Renal cortex interstitium (tissue), 15 donors: Measurements from ENCODE around the gene NDUFA9. TPM values are rescaled to one million over a fixed set of nuclear protein-coding genes. Genes with fewer than 3 reads are reported as not detected.

ENCODE experiments used
- DNase-seq, 11 donors: peaks; one replicate each; pipeline ENCODE4 v3.0.0-alpha.2; 2013; ENCODE audit warnings: low read depth in 9 of 11, low spot score in 4 of 11; ENCODE audit errors: extremely low read depth in 1 of 11
- long read RNA-seq, 16 experiments: transcript quantifications; one replicate each; lab custom pipeline, GENCODE V29; 2026
- polyA plus RNA-seq, 3 donors: library from polyadenylated mRNA; unstranded; fragments of 120-200 nt; gene quantifications; one replicate each; pipeline ENCODE4 v1.2.1, GENCODE V29; 2013; ENCODE audit not compliant: insufficient read length in 3 of 3

The NDUFA9 gene
- 100 to 1,000 TPM; 113 to 124 (median 118) TPM for polyA plus RNA-seq
- long read RNA-seq, donor 1, full-length matches to known transcripts, result 26 of 26 reads
- long read RNA-seq, donor 1, partial matches to known transcripts, result 0 of 26 reads
- long read RNA-seq, donor 1, other reads (novel, unspliced or antisense), result 0 of 26 reads
- long read RNA-seq, donor 2, full-length matches to known transcripts, result 25 of 25 reads
- long read RNA-seq, donor 2, partial matches to known transcripts, result 0 of 25 reads
- long read RNA-seq, donor 2, other reads (novel, unspliced or antisense), result 0 of 25 reads
- long read RNA-seq, donor 3, full-length matches to known transcripts, result 57 of 68 reads
- long read RNA-seq, donor 3, partial matches to known transcripts, result 11 of 68 reads
- long read RNA-seq, donor 3, other reads (novel, unspliced or antisense), result 0 of 68 reads
- long read RNA-seq, donor 4, full-length matches to known transcripts, result 34 of 40 reads
- long read RNA-seq, donor 4, partial matches to known transcripts, result 6 of 40 reads
- long read RNA-seq, donor 4, other reads (novel, unspliced or antisense), result 0 of 40 reads
- long read RNA-seq, donor 5, result 0 reads
- long read RNA-seq, donor 6, full-length matches to known transcripts, result 34 of 41 reads
- long read RNA-seq, donor 6, partial matches to known transcripts, result 7 of 41 reads
- long read RNA-seq, donor 6, other reads (novel, unspliced or antisense), result 0 of 41 reads
- long read RNA-seq, donor 7, full-length matches to known transcripts, result 51 of 64 reads
- long read RNA-seq, donor 7, partial matches to known transcripts, result 13 of 64 reads
- long read RNA-seq, donor 7, other reads (novel, unspliced or antisense), result 0 of 64 reads
- long read RNA-seq, donor 8, full-length matches to known transcripts, result 62 of 71 reads
- long read RNA-seq, donor 8, partial matches to known transcripts, result 9 of 71 reads
- long read RNA-seq, donor 8, other reads (novel, unspliced or antisense), result 0 of 71 reads
- long read RNA-seq, donor 9, full-length matches to known transcripts, result 25 of 40 reads
- long read RNA-seq, donor 9, partial matches to known transcripts, result 15 of 40 reads
- long read RNA-seq, donor 9, other reads (novel, unspliced or antisense), result 0 of 40 reads
- long read RNA-seq, donor 10, full-length matches to known transcripts, result 41 of 48 reads
- long read RNA-seq, donor 10, partial matches to known transcripts, result 7 of 48 reads
- long read RNA-seq, donor 10, other reads (novel, unspliced or antisense), result 0 of 48 reads
- long read RNA-seq, donor 11, full-length matches to known transcripts, result 39 of 57 reads
- long read RNA-seq, donor 11, partial matches to known transcripts, result 18 of 57 reads
- long read RNA-seq, donor 11, other reads (novel, unspliced or antisense), result 0 of 57 reads
- long read RNA-seq, donor 12, full-length matches to known transcripts, result 24 of 24 reads
- long read RNA-seq, donor 12, partial matches to known transcripts, result 0 of 24 reads
- long read RNA-seq, donor 12, other reads (novel, unspliced or antisense), result 0 of 24 reads
- long read RNA-seq, donor 13, result 0 reads
- long read RNA-seq, donor 14, full-length matches to known transcripts, result 44 of 49 reads
- long read RNA-seq, donor 14, partial matches to known transcripts, result 5 of 49 reads
- long read RNA-seq, donor 14, other reads (novel, unspliced or antisense), result 0 of 49 reads
- long read RNA-seq, donor 15, full-length matches to known transcripts, result 14 of 25 reads
- long read RNA-seq, donor 15, partial matches to known transcripts, result 11 of 25 reads
- long read RNA-seq, donor 15, other reads (novel, unspliced or antisense), result 0 of 25 reads
- long read RNA-seq, donor 16, full-length matches to known transcripts, result 100 of 148 reads
- long read RNA-seq, donor 16, partial matches to known transcripts, result 48 of 148 reads
- long read RNA-seq, donor 16, other reads (novel, unspliced or antisense), result 0 of 148 reads

- peak; percentile 69 to 87 (median 83) for DNase-seq
These were observed at the start of gene NDUFA9, which contains the start of gene AKAP3 for GRCh38 chr12:4648501-4649357. NDUFA9 (plus strand) TSS chr12:4649114; CDS start chr12:4649127, 13 bp downstream. AKAP3 (minus strand) TSS chr12:4649051; CDS start chr12:4638196, 10,855 bp downstream.

GRCh38 chr12:4603421-4603820, 45.5 kb upstream of the NDUFA9 start:
- DNase-seq, result no peak

- no peak for DNase-seq
These were observed 45.0 kb upstream of the NDUFA9 start for GRCh38 chr12:4603946-4604345.

DNA sequence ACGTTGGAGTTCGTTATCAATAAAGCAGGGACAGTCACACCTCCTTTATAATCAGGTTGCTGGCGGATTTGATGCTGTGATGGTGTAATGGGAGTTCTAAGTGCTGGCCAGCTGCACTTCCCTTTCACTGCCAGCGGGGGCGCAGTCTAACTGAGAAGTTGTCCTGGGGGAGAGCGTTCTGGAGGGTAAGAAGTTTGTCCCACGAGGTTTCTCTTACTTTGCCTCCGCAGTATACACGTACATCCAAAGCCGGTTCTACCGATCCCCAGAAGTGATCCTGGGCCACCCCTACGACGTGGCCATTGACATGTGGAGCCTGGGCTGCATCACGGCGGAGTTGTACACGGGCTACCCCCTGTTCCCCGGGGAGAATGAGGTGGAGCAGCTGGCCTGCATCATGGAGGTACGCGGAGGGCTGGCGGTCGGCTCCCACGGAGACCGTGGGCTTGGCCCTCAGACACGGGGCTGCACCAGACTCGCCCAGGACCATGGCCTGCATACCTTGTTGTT, 44.2 kb upstream of the NDUFA9 start:
- peak; percentile 40 to 83 (median 71) for DNase-seq

DNA sequence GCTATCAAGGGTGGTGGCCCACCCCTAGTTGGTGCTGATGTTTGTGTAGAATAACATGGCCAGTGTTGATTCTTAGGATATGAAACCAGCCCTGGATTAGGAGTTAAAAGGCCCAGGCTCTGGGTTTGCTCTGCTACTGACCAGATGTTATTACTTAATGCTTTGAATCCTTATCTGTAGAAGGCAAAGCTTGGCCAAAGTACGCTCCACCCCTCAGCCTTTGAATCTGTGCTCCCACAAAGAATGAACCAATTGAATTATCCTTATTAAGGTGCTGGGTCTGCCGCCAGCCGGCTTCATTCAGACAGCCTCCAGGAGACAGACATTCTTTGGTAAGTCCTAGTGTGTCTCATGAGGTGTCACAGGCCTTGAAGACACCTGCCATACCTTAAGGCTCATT, 41.9 kb upstream of the NDUFA9 start:
- DNase-seq, result no peak

- no peak for DNase-seq
These were observed 39.8 kb upstream of the NDUFA9 start for GRCh38 chr12:4609071-4609470.

GRCh38 chr12:4610481-4610880, 38.4 kb upstream of the NDUFA9 start:
- DNase-seq, result no peak

- no peak for DNase-seq
These were observed 33.2 kb upstream of the NDUFA9 start for GRCh38 chr12:4615667-4616066.

DNA sequence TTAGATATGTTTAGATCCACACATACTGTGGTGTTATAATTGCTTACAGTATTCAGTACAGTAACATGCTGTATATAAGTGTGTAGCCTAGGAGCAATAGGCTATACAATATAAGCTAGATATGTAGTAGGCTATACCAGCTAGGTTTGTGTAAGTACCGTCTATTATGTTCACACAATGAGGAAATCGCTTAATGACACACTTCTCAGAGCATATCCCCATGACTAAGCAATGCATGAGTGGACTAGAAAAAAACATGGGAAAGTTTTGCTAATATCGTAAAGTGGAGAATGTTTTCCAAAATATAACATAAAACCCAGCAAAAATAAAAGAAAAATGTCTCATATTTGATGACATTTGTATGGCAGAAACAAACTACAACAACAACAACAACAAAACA, 27.4 kb upstream of the NDUFA9 start:
- no peak for DNase-seq

DNA sequence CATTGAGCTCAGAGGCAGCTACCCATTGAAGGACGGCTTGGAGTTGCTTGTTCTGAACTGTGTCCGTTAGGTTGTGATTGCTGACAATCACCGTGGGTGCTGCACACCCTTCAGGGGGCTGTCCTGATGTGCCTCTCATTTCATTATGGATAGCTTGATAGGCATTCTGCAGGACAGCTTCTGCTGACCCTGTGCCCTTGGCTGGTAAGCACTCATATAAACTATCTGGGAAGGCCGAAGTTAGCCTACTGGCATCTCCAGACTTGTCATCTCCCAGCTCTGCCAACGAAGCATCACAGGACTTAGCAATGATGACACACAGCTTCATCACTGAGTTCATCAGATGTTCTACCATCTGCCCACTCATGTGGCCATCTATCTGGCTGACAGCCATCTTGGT, 22.4 kb upstream of the NDUFA9 start:
- DNase-seq, result no peak

GRCh38 chr12:4628406-4628805, 20.5 kb upstream of the NDUFA9 start:
- DNase-seq, result no peak

DNA sequence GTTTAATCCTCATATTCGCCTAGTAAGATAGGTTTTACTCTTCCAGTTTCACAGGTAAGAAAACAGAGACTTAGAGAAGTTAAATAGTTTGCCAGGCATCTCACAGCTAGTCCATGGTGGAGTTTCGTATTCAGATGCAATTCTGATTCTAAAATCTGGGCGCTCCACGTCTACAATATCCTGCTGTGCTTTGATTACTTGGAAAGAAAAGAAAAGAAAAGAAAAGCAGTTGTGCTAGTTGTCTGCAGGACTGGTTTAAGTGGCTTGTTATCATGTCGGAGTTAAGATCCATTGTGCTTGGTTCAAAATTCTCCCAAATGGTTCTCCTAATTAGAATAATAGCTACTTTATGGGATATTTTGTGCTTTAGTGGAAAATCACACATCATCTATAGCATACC, 18.7 kb upstream of the NDUFA9 start:
- no peak for DNase-seq

DNA sequence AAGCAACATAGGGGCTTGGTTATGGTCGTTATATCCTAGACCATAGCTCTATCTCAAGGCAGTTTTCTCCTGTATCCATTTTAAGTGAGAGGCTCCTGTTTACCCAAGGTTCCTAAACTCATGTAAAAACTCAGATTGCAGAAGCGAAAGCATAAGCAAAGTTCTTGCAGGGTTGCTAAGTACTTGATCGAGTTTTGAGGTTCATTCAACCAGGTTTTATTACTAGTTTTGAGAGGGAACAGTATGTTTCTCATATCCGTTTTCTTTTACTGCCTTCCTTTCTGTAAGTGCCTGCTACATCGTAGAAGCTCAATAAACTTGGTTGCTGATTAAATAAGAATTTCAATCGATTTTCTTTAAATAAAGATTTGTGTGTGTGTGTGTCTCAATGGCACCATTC, 5.2 kb upstream of the NDUFA9 start:
- DNase-seq, result no peak

DNA sequence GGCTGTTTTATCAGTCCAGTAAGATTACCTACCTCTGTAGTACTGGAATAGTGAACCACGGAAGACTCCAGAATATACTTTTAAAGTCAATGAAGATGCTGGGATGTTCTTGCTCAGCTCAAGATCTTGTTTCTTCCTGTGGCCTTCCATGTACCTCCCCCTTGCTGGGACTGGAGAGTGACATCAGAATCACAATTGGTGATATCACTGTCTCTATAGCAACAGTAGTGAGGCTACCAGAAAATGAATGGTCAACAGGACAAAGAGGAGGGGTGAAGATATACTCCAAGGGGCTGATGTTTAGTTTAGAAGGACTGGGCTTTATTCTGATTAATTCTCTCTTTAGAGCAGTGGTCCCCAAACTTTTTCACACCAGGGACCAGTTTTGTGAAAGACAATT, 3.9 kb upstream of the NDUFA9 start:
- no peak for DNase-seq

DNA sequence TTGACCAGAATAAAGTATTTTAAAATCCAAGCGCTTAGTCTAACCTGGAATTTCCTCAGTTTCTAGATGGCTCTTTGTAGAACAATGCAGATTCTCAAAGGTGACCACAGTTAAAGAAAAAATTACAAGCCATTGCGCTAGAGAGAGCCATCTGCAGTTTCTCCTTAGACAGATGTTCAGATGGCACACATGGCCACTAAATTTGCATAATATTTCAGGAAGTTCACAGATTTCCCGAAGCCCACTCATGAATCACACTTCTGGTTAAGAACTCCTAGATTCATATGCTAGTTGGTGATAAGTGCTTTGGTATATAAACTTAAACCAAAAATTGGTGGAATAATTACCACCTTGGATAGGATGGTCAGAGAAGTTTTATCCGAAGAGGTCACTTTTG, 812 bp upstream of the NDUFA9 start:
- DNase-seq, result peak in 2 of 11 donors; percentile 0 to 8

DNA sequence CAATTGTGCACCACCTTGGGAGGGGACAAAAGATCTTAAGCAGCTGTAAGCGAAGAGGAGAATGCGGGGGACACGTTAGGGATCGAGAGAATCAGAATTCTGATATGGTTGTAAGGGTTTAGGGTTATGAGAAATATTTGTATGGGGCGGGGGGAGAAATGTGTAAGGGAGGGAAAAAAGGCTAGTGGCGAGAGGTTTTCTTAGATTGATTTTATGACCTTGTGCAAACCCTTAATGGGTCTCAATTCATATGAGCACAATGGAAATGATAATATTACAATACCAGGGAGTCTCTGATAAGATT, 396 bp downstream of the NDUFA9 start:
- DNase-seq, result peak in 1 of 11 donors; percentile 43

DNA sequence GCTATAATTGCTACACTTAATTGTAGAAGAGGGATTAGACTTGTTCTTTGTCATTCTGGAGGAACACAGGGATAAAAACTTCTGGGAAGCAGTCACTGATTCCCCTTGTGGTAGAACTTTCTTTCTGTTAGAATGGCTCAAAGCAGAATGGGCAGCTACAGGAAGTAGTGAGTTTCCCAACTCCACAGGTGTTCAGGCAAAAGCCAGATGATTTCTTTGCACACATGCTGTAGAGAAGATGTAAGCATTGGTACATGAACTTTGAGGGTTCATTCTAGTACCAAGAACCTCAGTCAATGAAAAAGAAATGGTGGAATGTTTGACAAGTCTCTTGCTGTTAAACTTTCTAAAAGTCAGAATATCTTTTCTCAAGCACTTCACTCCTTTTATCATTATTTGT, 4.3 kb downstream of the NDUFA9 start:
- DNase-seq, result no peak
